K562 (cell line): ENCODE measurements around the gene ADORA2B. TPM values are rescaled to one million over a fixed set of nuclear protein-coding genes. Genes with fewer than 3 reads are reported as not detected.
"Not testable (repeated sequence)": the region's sequence is repeated elsewhere in the genome, so short reads cannot be mapped to it uniquely, and the experiment has no call there.

ENCODE experiments used
- ATAC-seq: fragments of 200-7000 bp; cut with Tn5 transposase; 3 replicates; pipeline ENCODE4 v1.9.1; 2020; ENCODE audit warnings: moderate library complexity
- BruUV-seq: library from RNA; stranded (reverse); fragments of 400-500 nt; replicated peaks from 2 replicates; lab custom pipeline; 2021; lab: Mats Ljungman, UMichigan
- CTCF ChIA-PET: fragments of 300-600 bp; formaldehyde crosslinking; extraction: SDS; loops from one replicate; lab custom pipeline; 2021; ENCODE audit warnings: low intra/inter-chr PET ratio; lab: Yijun Ruan, JAX
- POLR2A ChIA-PET: fragments of 300-600, 350-650 bp; sonication (Branson Sonifier 250); formaldehyde crosslinking; extraction: SDS; loops from one replicate; lab custom pipeline; 2021; ENCODE audit warnings: antibody characterized with exemption, inconsistent platforms; lab: Yijun Ruan, JAX
- DNase-seq, 4 experiments: peaks; one replicate each; pipeline versions ENCODE4 v3.0.0 to v3.0.0-alpha.2; 2011 to 2018; ENCODE audit warnings: low spot score in 3 of 4, mixed read lengths in 3 of 4; ENCODE audit errors: extremely low read depth in 1 of 4
- FAIRE-seq: peaks from 2 replicates; lab custom pipeline; 2011; peaks lifted over from hg19 to GRCh38; lab: Jason Lieb, UNC
- H2AFZ ChIP-seq: 2 replicates; pipeline ENCODE4 v1.6.0; 2011; ENCODE audit warnings: low read depth, low read length, control low read depth, inconsistent platforms
- H3K27ac ChIP-seq: fragments of 200-600 bp; 3 replicates; pipeline ENCODE4 v1.8.0; 2011; ENCODE audit warnings: low read depth, mild to moderate bottlenecking, control low read depth, inconsistent platforms, low read length, moderate library complexity, mixed read lengths; ENCODE audit errors: extremely low read depth
- H3K27me3 ChIP-seq, 2 experiments: fragments of 300-600 bp in 1 of 2; 2 replicates in 1 of 2; 3 replicates in 1 of 2; pipeline versions ENCODE4 v1.6.0 to v1.8.0; 2011; ENCODE audit warnings: inconsistent platforms in 2 of 2, low read length in 2 of 2, mild to moderate bottlenecking in 1 of 2, mixed read lengths in 1 of 2, moderate library complexity in 1 of 2; ENCODE audit not compliant: control insufficient read depth in 2 of 2, insufficient read depth in 2 of 2
- H3K36me3 ChIP-seq: fragments of 300-600 bp; 3 replicates; pipeline ENCODE4 v1.8.0; 2011; ENCODE audit warnings: mild to moderate bottlenecking, low read length, inconsistent platforms; ENCODE audit not compliant: control insufficient read depth, insufficient read depth
- H3K4me1 ChIP-seq, 2 experiments: fragments of 200-600 bp in 1 of 2; replicated peaks in 1 of 2; 2 replicates in 1 of 2; 3 replicates in 1 of 2; pipeline versions ENCODE4 v1.5.1 to v1.8.0; 2011; ENCODE audit warnings: inconsistent platforms in 2 of 2, low read length in 2 of 2, mild to moderate bottlenecking in 1 of 2, mixed read lengths in 1 of 2, moderate library complexity in 1 of 2; ENCODE audit not compliant: control insufficient read depth in 2 of 2, insufficient read depth in 2 of 2
- H3K4me2 ChIP-seq: 2 replicates; pipeline ENCODE4 v1.6.1; 2011; ENCODE audit warnings: low read length, control low read depth, inconsistent platforms, mixed read lengths; ENCODE audit not compliant: insufficient read depth
- H3K4me3 ChIP-seq: fragments of 200-600 bp; sonication (generic), shearing (Covaris generic); 2 replicates; pipeline ENCODE4 v1.5.1; 2016; ENCODE audit warnings: control low read depth, inconsistent platforms
- H3K79me2 ChIP-seq: fragments of 200-600 bp; 3 replicates; pipeline ENCODE4 v1.8.0; 2011; ENCODE audit warnings: low read length, inconsistent platforms; ENCODE audit not compliant: control insufficient read depth, insufficient read depth
- H3K9ac ChIP-seq, 2 experiments: 2 replicates each; pipeline versions ENCODE4 v1.6.0 to v1.6.1; 2011; ENCODE audit warnings: low read depth in 2 of 2, low read length in 2 of 2, control low read depth in 1 of 2, inconsistent platforms in 1 of 2, mild to moderate bottlenecking in 1 of 2, mixed read lengths in 1 of 2; ENCODE audit not compliant: insufficient read depth in 1 of 2
- H3K9me1 ChIP-seq: one replicate; pipeline ENCODE4 v1.6.0; 2011; ENCODE audit warnings: inconsistent platforms, mild to moderate bottlenecking, low read length, moderate library complexity; ENCODE audit not compliant: control insufficient read depth, insufficient read depth
- H3K9me3 ChIP-seq: replicated peaks from 2 replicates; pipeline ENCODE4 v1.5.1; 2011; ENCODE audit warnings: low read depth, low read length, inconsistent platforms; ENCODE audit not compliant: control insufficient read depth, insufficient read depth
- H4K20me1 ChIP-seq: replicated peaks from 2 replicates; pipeline ENCODE4 v1.6.1; 2011; ENCODE audit warnings: low read length, inconsistent platforms, mixed read lengths; ENCODE audit not compliant: control insufficient read depth, insufficient read depth
- CBFA2T2 ChIP-seq: fragments of 450-650 bp; conservative IDR thresholded peaks from 2 replicates; pipeline ENCODE4 v1.6.1; 2017; ENCODE audit warnings: mild to moderate bottlenecking
- CC2D1A ChIP-seq: fragments of 450-650 bp; IDR thresholded peaks from 2 replicates; pipeline ENCODE4 v1.6.1; 2017; ENCODE audit warnings: mild to moderate bottlenecking
- DPF2 ChIP-seq: fragments of 450-650 bp; IDR thresholded peaks from 2 replicates; pipeline ENCODE4 v1.6.1; 2016
- EP400 ChIP-seq: fragments of 450-650 bp; IDR thresholded peaks from 2 replicates; pipeline ENCODE4 v1.6.1; 2017; ENCODE audit warnings: antibody characterized with exemption, mild to moderate bottlenecking, moderate library complexity
- ESRRA ChIP-seq: fragments of 450-650 bp; IDR thresholded peaks from 2 replicates; pipeline ENCODE4 v1.6.1; 2014; ENCODE audit warnings: low read depth, mild to moderate bottlenecking, moderate library complexity, borderline replicate concordance
- FOSL1 ChIP-seq: fragments of 200-800 bp; sonication (Bioruptor generic); conservative IDR thresholded peaks from 2 replicates; pipeline ENCODE4 v1.6.1; 2016; ENCODE audit warnings: missing genetic modification characterization, missing compliant biosample characterization
- HDAC1 ChIP-seq, 2 experiments: fragments of 450-650 bp; IDR thresholded peaks; 2 replicates each; pipeline ENCODE4 v1.6.1; 2016 to 2017; ENCODE audit warnings: inconsistent platforms in 1 of 2, mild to moderate bottlenecking in 1 of 2, moderate library complexity in 1 of 2
- MTA2 ChIP-seq: fragments of 450-650 bp; IDR thresholded peaks from 2 replicates; pipeline ENCODE4 v1.6.1; 2016; ENCODE audit warnings: low read depth
- NCOR1 ChIP-seq: fragments of 450-650 bp; IDR thresholded peaks from 2 replicates; pipeline ENCODE4 v1.6.1; 2016; ENCODE audit warnings: mild to moderate bottlenecking, moderate library complexity
- WGBS: fragments of 100-300 bp; shearing (Covaris generic); methylation state at CpG from one replicate; pipeline ENCODE4 v1.1.6; 2016; ENCODE audit warnings: low coverage, mixed read lengths; ENCODE audit not compliant: insufficient coverage; ENCODE audit errors: missing lambda C conversion rate; 5-methylcytosine and 5-hydroxymethylcytosine counted together
- in situ Hi-C: fragments of 300-500 bp; cut with MboI; formaldehyde crosslinking; loops from 4 replicates; pipeline ENCODE4 v1.15.0; 2018; ENCODE audit warnings: inconsistent platforms, mixed read lengths
- intact Hi-C: fragments of 100-400 bp; cut with micrococcal nuclease; formaldehyde crosslinking; loops from 2 replicates; pipeline ENCODE4 v1.14.2; 2022
- polyA plus RNA-seq, 8 experiments: library from polyadenylated mRNA; depleted of rRNA in 4 of 8; stranded (reverse) in 5 of 8; unstranded in 3 of 8; fragments of >200 nt; fragmentation: Nextera tagmentation in 2 of 8; fragmentation: Illumina TruSeq in 1 of 8; extraction: Ambion mirVana in 2 of 8; extraction: Trizol in 1 of 8; gene quantifications; 2 replicates each; pipeline versions ENCODE4 v1.2.1 to v1.2.3, GENCODE V29; 2011 to 2014; ENCODE audit warnings: inconsistent platforms in 1 of 8, missing spikeins in 1 of 8
- total RNA-seq, 7 experiments: library from RNA; depleted of rRNA in 6 of 7; stranded (reverse); fragments of >200 nt in 6 of 7; fragmentation: Illumina TruSeq in 2 of 7; extraction: Trizol in 2 of 7; gene quantifications; 2 replicates each; pipeline versions ENCODE4 v1.2.1 to v1.2.3, GENCODE V29; 2011 to 2021; ENCODE audit warnings: low replicate concordance in 1 of 7
- TF ChIP-seq, protein P1 (sequence below): fragments of 200-800 bp; sonication (Bioruptor generic); IDR thresholded peaks from 2 replicates; pipeline ENCODE4 v1.6.1; 2016; ENCODE audit warnings: missing genetic modification characterization, missing compliant biosample characterization
- TF ChIP-seq, protein P2 (sequence below): fragments of 450-650 bp; IDR thresholded peaks from 2 replicates; pipeline ENCODE4 v1.6.1; 2017; ENCODE audit warnings: antibody characterized with exemption, mild to moderate bottlenecking
- TF ChIP-seq, protein P3 (sequence below): fragments of 450-650 bp; IDR thresholded peaks from 2 replicates; pipeline ENCODE4 v1.6.1; 2016; ENCODE audit warnings: antibody characterized with exemption

Gene ADORA2B
- total and polyA plus RNA-seq, 9 of the 15 experiments (the other 6 are each of a cell fraction or from before 2014, with no cell fraction given): 6.4 to 16.6 (median 10.5) TPM

DNA sequence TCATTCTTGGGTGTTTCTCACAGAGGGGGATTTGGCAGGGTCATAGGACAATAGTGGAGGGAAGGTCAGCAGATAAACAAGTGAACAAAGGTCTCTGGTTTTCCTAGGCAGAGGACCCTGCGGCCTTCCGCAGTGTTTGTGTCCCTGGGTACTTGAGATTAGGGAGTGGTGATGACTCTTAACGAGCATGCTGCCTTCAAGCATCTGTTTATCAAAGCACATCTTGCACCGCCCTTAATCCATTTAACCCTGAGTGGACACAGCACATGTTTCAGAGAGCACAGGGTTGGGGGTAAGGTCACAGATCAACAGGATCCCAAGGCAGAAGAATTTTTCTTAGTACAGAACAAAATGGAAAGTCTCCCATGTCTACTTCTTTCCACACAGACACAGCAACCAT, 34.1 kb downstream of the ADORA2B start:
- FAIRE-seq: peak; percentile 58
- H3K9me3 ChIP-seq, H3K4me3 ChIP-seq, in situ Hi-C loops, H3K4me2 ChIP-seq, BruUV-seq, DNase-seq, H3K9me1 ChIP-seq, H3K27ac ChIP-seq, intact Hi-C loops, CTCF ChIA-PET, H2AFZ ChIP-seq, H3K9ac ChIP-seq, H4K20me1 ChIP-seq, H3K27me3 ChIP-seq, ATAC-seq: not testable (repeated sequence)
- WGBS: no CpG with 5 or more reads among the region's 4 CpGs
- POLR2A ChIA-PET: interaction anchor here (1.4 kb wide), 1 partner anchor 8 kb away, joined by 4 read pairs; no protein-coding TSS in a partner anchor
- H3K36me3 ChIP-seq: peaks cover 41% of the 10 kb centered on the region; the same call in 2 of the 3 replicates
- H3K4me1 ChIP-seq: peaks cover 20 to 34% of the 10 kb centered on the region in 2 experiments; a peak in 4 of 5 replicates
- H3K79me2 ChIP-seq: peaks cover 11% of the 10 kb centered on the region
- TF ChIP-seq, protein P1, sequence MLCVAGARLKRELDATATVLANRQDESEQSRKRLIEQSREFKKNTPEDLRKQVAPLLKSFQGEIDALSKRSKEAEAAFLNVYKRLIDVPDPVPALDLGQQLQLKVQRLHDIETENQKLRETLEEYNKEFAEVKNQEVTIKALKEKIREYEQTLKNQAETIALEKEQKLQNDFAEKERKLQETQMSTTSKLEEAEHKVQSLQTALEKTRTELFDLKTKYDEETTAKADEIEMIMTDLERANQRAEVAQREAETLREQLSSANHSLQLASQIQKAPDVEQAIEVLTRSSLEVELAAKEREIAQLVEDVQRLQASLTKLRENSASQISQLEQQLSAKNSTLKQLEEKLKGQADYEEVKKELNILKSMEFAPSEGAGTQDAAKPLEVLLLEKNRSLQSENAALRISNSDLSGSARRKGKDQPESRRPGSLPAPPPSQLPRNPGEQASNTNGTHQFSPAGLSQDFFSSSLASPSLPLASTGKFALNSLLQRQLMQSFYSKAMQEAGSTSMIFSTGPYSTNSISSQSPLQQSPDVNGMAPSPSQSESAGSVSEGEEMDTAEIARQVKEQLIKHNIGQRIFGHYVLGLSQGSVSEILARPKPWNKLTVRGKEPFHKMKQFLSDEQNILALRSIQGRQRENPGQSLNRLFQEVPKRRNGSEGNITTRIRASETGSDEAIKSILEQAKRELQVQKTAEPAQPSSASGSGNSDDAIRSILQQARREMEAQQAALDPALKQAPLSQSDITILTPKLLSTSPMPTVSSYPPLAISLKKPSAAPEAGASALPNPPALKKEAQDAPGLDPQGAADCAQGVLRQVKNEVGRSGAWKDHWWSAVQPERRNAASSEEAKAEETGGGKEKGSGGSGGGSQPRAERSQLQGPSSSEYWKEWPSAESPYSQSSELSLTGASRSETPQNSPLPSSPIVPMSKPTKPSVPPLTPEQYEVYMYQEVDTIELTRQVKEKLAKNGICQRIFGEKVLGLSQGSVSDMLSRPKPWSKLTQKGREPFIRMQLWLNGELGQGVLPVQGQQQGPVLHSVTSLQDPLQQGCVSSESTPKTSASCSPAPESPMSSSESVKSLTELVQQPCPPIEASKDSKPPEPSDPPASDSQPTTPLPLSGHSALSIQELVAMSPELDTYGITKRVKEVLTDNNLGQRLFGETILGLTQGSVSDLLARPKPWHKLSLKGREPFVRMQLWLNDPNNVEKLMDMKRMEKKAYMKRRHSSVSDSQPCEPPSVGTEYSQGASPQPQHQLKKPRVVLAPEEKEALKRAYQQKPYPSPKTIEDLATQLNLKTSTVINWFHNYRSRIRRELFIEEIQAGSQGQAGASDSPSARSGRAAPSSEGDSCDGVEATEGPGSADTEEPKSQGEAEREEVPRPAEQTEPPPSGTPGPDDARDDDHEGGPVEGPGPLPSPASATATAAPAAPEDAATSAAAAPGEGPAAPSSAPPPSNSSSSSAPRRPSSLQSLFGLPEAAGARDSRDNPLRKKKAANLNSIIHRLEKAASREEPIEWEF: peak; percentile 76; the same call in 1 of the 2 replicates
- TF ChIP-seq FOSL1 (peak; percentile 33; the same call in 1 of the 2 replicates), NCOR1 (peak; percentile 83), CBFA2T2 (peak; percentile 86), DPF2 (peak; percentile 56), MTA2 (peak; percentile 47; the same call in 1 of the 2 replicates), CC2D1A (peak; percentile 35; the same call in 1 of the 2 replicates), EP400 (0 out of 2 replicates have a peak, but pooled peaks have one; percentile 30), HDAC1 (IDR thresholded peaks at IDR 0.05) (0 out of 4 replicates have a peak, but pooled peaks of 1 of the 2 experiments have one; percentile 25), ESRRA (0 out of 2 replicates have a peak, but pooled peaks have one; percentile 23)
- TF ChIP-seq, protein P2, sequence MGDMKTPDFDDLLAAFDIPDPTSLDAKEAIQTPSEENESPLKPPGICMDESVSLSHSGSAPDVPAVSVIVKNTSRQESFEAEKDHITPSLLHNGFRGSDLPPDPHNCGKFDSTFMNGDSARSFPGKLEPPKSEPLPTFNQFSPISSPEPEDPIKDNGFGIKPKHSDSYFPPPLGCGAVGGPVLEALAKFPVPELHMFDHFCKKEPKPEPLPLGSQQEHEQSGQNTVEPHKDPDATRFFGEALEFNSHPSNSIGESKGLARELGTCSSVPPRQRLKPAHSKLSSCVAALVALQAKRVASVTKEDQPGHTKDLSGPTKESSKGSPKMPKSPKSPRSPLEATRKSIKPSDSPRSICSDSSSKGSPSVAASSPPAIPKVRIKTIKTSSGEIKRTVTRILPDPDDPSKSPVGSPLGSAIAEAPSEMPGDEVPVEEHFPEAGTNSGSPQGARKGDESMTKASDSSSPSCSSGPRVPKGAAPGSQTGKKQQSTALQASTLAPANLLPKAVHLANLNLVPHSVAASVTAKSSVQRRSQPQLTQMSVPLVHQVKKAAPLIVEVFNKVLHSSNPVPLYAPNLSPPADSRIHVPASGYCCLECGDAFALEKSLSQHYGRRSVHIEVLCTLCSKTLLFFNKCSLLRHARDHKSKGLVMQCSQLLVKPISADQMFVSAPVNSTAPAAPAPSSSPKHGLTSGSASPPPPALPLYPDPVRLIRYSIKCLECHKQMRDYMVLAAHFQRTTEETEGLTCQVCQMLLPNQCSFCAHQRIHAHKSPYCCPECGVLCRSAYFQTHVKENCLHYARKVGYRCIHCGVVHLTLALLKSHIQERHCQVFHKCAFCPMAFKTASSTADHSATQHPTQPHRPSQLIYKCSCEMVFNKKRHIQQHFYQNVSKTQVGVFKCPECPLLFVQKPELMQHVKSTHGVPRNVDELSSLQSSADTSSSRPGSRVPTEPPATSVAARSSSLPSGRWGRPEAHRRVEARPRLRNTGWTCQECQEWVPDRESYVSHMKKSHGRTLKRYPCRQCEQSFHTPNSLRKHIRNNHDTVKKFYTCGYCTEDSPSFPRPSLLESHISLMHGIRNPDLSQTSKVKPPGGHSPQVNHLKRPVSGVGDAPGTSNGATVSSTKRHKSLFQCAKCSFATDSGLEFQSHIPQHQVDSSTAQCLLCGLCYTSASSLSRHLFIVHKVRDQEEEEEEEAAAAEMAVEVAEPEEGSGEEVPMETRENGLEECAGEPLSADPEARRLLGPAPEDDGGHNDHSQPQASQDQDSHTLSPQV: peak; percentile 56; the same call in 1 of the 2 replicates
- TF ChIP-seq, protein P3, sequence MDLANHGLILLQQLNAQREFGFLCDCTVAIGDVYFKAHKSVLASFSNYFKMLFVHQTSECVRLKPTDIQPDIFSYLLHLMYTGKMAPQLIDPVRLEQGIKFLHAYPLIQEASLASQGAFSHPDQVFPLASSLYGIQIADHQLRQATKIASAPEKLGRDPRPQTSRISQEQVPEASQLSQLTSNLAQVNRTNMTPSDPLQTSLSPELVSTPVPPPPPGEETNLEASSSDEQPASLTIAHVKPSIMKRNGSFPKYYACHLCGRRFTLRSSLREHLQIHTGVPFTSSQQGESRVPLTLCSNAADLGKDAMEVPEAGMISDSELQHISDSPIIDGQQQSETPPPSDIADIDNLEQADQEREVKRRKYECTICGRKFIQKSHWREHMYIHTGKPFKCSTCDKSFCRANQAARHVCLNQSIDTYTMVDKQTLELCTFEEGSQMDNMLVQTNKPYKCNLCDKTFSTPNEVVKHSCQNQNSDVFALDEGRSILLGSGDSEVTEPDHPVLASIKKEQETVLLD: peak; percentile 9; the same call in 1 of the 2 replicates
